RWPE1 (cell line): Measurements from ENCODE around the gene SGSH.
"Not testable (repeated sequence)": the region's sequence is repeated elsewhere in the genome, so short reads cannot be mapped to it uniquely, and the experiment has no call there.

Experiments used
- CTCF ChIA-PET: fragments of 350-600 bp; sonication (Branson Sonifier 250); formaldehyde crosslinking; extraction: SDS; loops from one replicate; lab custom pipeline; 2021; lab: Yijun Ruan, JAX
- POLR2A ChIA-PET: fragments of 400-600 bp; formaldehyde crosslinking; extraction: SDS; loops from one replicate; lab custom pipeline; 2020; ENCODE audit warnings: antibody characterized with exemption; ENCODE audit not compliant: low non-redundant PET; lab: Yijun Ruan, JAX
- DNase-seq: peaks from one replicate; pipeline ENCODE4 v3.0.0; 2012; ENCODE audit warnings: low spot score
- H3K27ac ChIP-seq: fragments of 450-650 bp; 2 replicates; pipeline ENCODE4 v1.5.1; 2017
- TF ChIP-seq, protein P1 (sequence below): fragments of 450-650 bp; conservative IDR thresholded peaks from 2 replicates; pipeline ENCODE4 v1.5.1; 2017; ENCODE audit warnings: low read depth, mild to moderate bottlenecking

The SGSH gene

DNA sequence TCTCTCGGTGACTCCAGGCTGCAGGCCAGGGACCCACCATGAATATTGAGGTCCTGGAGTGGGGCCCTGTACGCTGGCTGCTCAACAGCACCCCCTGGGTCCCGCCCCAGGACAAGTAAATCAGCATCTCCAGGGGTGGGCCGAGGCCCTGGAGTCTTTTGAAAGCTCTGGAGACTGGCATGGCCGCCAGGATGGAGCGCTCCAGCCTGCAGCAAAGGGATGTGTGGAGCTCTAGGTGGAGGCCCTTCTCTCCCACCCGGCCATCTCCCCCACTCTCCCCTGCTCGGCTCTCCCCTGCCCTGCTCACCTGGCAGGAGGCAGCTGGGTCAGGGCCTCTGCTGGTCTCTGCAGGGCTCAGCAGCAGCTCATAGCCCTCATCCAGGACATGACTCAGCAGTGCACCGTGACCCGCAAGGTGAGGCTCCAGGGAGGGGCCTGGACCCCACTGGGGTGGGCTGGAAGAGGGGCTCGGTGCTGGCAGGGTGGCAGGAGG lies 16.6 kb downstream of the SGSH start:
- ChIA-PET POLR2A (no interaction called here), CTCF (no interaction called here)
- no peak for DNase-seq
- no peak overlapping the region for H3K27ac ChIP-seq
- TF ChIP-seq, protein P1, sequence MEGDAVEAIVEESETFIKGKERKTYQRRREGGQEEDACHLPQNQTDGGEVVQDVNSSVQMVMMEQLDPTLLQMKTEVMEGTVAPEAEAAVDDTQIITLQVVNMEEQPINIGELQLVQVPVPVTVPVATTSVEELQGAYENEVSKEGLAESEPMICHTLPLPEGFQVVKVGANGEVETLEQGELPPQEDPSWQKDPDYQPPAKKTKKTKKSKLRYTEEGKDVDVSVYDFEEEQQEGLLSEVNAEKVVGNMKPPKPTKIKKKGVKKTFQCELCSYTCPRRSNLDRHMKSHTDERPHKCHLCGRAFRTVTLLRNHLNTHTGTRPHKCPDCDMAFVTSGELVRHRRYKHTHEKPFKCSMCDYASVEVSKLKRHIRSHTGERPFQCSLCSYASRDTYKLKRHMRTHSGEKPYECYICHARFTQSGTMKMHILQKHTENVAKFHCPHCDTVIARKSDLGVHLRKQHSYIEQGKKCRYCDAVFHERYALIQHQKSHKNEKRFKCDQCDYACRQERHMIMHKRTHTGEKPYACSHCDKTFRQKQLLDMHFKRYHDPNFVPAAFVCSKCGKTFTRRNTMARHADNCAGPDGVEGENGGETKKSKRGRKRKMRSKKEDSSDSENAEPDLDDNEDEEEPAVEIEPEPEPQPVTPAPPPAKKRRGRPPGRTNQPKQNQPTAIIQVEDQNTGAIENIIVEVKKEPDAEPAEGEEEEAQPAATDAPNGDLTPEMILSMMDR, result no peak

- CTCF ChIA-PET, result no interaction called here
- DNase-seq, result no peak
- TF ChIP-seq, protein P1, result no peak
- H3K27ac ChIP-seq, result no peak overlapping the region
- POLR2A ChIA-PET, result interaction anchor here (0.6 kb wide), 1 partner anchor 15 kb away, joined by 4 read pairs; no protein-coding TSS in a partner anchor
Observed at GRCh38 chr17:80202197-80202596, 17.9 kb downstream of the SGSH start.

DNA sequence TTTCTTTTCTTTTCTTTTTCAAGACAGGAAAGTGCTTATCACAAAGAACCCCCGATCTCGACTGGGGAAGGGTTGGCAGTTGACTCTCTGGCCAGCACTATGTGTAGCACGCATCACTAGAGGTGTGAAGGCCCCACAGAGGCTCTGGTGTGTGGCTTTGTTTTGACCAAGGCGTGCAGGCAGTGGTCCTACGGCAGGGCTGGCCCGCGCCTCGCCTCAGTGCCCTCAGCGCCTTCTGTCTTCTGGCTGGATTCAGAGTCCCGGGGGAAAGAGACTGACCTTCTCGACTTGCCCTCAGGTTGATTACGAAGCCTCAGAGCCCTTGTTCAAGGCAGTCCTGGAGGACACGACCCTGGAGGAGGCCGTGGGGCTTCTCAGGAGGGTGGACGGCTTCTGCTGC lies 18.7 kb downstream of the SGSH start:
- DNase-seq, result no peak
- TF ChIP-seq, protein P1, result no peak
- ChIA-PET POLR2A (no interaction called here), CTCF (interaction anchor here (0.6 kb wide), 2 partner anchors 13 to 15 kb away, joined by 3 to 12 read pairs; no protein-coding TSS in a partner anchor)
- H3K27ac ChIP-seq, result no peak overlapping the region

GRCh38 chr17:80199295-80199694 lies 20.8 kb downstream of the SGSH start:
- CTCF ChIA-PET, result interaction anchor here (0.5 to 0.6 kb wide), 3 partner anchors 21 to 1616 kb away, joined by 3 to 4 read pairs (median 4); partner anchors contain the start of genes SGSH and SLC26A11
- POLR2A ChIA-PET, result interaction anchor here (0.7 kb wide), 2 partner anchors 21 to 90 kb away, joined by 5 to 9 read pairs; partner anchors contain the start of genes SGSH and SLC26A11
- not testable (repeated sequence) for DNase-seq, H3K27ac ChIP-seq

GRCh38 chr17:80198144-80198661 lies 21.9 kb downstream of the SGSH start:
- ChIA-PET POLR2A (no interaction called here), CTCF (no interaction called here)
- no peak for DNase-seq
- TF ChIP-seq, protein P1, result no peak
- no peak overlapping the region for H3K27ac ChIP-seq

DNA sequence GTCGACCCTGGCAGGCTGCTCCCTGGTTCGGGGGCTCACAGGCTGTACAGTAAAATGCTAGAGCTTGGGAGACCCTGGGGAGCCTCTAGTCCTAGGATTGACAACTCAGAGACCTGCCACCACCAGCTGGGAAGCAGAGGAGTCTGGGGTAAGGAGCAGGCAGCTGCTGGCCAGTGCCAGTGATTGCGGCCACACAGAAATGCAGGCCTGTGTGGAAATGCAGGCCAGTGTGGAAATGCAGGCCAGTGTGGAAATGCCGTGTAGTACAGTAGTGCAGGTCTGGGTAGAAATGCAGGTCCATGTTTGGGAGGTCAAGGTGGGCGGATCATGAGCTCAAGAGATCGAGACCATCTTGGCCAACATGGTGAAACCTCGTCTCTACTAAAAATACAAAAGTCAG lies 23.5 kb downstream of the SGSH start:
- ChIA-PET CTCF (interaction anchor here (0.5 kb wide), 1 partner anchor 8 kb away, joined by 3 read pairs; no protein-coding TSS in a partner anchor), POLR2A (no interaction called here)

More for the DNA sequence above, 23.5 kb downstream of the SGSH start:
- TF ChIP-seq, protein P1, result no peak
- no peak for DNase-seq
- no peak overlapping the region for H3K27ac ChIP-seq
